ENCODE measurements around the gene KCNAB2. TPM values are rescaled to one million over a fixed set of nuclear protein-coding genes. Genes with fewer than 3 reads are reported as not detected.
"Not testable (repeated sequence)": the region's sequence is repeated elsewhere in the genome, so short reads cannot be mapped to it uniquely, and the experiment has no call there.

The KCNAB2 gene
- total RNA-seq, 1 donor from 2014 or later: 7.2 TPM

- Mint-ChIP-seq H3K4me1 (ENCODE audit: unreplicated experiment) (peaks cover 5% of the 10 kb centered on the region), H3K27ac (no peak overlapping the region), H3K27me3 (no peaks in the 10 kb centered on the region), H3K9me3 (no peaks in the 10 kb centered on the region), H3K36me3 (no peaks in the 10 kb centered on the region), H3K4me3 (no peak overlapping the region)
- TF ChIP-seq, protein P1, sequence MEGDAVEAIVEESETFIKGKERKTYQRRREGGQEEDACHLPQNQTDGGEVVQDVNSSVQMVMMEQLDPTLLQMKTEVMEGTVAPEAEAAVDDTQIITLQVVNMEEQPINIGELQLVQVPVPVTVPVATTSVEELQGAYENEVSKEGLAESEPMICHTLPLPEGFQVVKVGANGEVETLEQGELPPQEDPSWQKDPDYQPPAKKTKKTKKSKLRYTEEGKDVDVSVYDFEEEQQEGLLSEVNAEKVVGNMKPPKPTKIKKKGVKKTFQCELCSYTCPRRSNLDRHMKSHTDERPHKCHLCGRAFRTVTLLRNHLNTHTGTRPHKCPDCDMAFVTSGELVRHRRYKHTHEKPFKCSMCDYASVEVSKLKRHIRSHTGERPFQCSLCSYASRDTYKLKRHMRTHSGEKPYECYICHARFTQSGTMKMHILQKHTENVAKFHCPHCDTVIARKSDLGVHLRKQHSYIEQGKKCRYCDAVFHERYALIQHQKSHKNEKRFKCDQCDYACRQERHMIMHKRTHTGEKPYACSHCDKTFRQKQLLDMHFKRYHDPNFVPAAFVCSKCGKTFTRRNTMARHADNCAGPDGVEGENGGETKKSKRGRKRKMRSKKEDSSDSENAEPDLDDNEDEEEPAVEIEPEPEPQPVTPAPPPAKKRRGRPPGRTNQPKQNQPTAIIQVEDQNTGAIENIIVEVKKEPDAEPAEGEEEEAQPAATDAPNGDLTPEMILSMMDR (conservative IDR thresholded peaks at IDR 0.05): no peak
- DNase-seq (ENCODE audit: extremely low spot score, unreplicated experiment): no peak
Measured at GRCh38 chr1:6011946-6012258, 33.8 kb upstream of the KCNAB2 start.

- TF ChIP-seq, protein P1 (conservative IDR thresholded peaks at IDR 0.05): no peak
- H3K27ac Mint-ChIP-seq: no peak overlapping the region
Measured at GRCh38 chr1:6012529-6013318, 33.0 kb upstream of the KCNAB2 start.

GRCh38 chr1:6013491-6013890 lies 32.2 kb upstream of the KCNAB2 start:
- H3K27me3 Mint-ChIP-seq: no peaks in the 10 kb centered on the region
- DNase-seq (ENCODE audit: extremely low spot score, unreplicated experiment): no peak
- H3K4me1 Mint-ChIP-seq (ENCODE audit: unreplicated experiment): peaks cover 5% of the 10 kb centered on the region
- H3K4me3 Mint-ChIP-seq: no peak overlapping the region
- no peaks in the 10 kb centered on the region for H3K9me3 Mint-ChIP-seq
- no peaks in the 10 kb centered on the region for H3K36me3 Mint-ChIP-seq
- no peak overlapping the region for H3K27ac Mint-ChIP-seq
- TF ChIP-seq, protein P1 (conservative IDR thresholded peaks at IDR 0.05): no peak

More at GRCh38 chr1:6012529-6013318, 33.0 kb upstream of the KCNAB2 start:
- Mint-ChIP-seq H3K9me3 (no peaks in the 10 kb centered on the region), H3K4me3 (no peak overlapping the region), H3K27me3 (no peaks in the 10 kb centered on the region), H3K4me1 (ENCODE audit: unreplicated experiment) (peaks cover 5% of the 10 kb centered on the region), H3K36me3 (no peaks in the 10 kb centered on the region)
- no peak for DNase-seq (ENCODE audit: extremely low spot score, unreplicated experiment)

DNA sequence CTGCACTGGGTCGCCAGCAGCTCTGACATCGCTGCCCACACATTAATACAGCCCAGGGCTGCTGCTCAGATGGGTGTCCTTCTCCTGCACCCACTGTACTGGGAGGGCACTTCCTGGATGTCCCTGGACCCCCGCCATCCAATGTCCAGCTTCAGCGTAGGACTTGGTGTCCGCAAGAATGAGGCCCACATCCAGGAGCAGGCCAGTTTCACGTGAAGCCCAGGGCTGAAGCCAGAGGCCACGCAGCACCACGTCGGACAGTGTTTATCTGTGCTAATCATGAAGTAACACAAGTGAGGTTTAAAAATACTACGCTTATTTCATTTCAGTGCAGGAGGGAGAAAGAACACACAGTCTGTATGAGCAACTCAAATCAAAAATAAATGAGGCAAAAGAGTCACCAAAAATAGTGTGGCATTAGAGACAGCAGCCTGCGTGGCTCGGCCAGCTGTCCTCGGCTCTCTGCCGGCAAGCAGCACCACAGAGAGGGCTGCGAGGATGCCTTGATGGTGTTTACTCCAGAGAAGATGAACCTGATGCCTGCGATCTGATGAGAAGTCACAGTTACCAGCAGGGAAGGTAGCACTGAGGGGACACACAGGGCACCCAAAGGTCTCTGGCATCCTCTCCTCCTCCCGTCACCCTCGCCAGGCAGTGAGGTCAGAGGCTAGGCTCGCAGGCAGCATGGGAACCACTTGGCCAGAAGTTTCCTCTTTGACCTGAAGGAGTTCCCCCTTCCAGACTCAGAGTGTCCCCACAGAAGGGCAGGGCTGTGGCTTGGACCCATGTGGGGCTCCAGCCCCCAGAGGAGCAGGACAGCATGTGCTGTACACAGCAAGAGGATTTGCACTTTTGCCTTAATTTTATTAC lies 31.3 kb upstream of the KCNAB2 start:
- H3K27ac Mint-ChIP-seq: no peak overlapping the region
- no peaks in the 10 kb centered on the region for H3K9me3 Mint-ChIP-seq
- DNase-seq (ENCODE audit: extremely low spot score, unreplicated experiment): no peak
- H3K4me3 Mint-ChIP-seq: no peak overlapping the region
- no peaks in the 10 kb centered on the region for H3K27me3 Mint-ChIP-seq
- no peaks in the 10 kb centered on the region for H3K36me3 Mint-ChIP-seq
- TF ChIP-seq, protein P1 (conservative IDR thresholded peaks at IDR 0.05): no peak
- H3K4me1 Mint-ChIP-seq (ENCODE audit: unreplicated experiment): peaks cover 5% of the 10 kb centered on the region

DNA sequence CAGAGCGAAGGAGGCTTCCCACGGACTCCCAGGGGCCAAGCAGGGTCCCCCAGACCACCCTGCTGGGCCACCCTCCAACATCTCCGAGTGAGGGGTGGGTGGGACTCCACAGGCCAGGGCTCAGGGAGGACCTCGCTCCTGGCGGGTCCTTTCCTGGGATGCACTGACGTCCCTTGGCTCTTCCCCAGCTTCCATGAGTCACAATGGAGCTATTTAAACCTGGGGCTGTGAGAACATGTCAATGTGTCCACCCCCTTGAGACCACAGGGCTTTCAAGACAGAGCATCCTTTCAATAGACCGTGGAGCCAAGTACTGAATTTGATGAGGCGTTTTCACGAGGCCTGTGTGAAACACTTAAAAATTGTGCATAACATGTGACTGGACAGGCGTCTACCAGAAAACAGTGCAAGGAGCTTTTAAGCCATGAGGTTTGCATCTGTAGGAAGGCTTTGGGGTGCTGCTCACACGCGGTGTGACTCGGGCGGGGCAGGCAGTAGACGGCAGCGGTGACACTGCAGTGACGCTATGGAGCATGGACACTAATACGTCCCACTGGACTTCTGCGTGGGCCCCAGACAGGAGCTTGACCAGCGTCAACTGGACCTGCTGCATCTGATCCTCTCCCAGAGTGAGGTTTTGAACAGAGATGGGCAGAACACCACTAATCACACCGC lies 29.4 kb upstream of the KCNAB2 start:
- TF ChIP-seq, protein P1 (conservative IDR thresholded peaks at IDR 0.05): no peak
- Mint-ChIP-seq H3K27me3 (no peaks in the 10 kb centered on the region), H3K4me1 (ENCODE audit: unreplicated experiment) (no peaks in the 10 kb centered on the region), H3K36me3 (no peaks in the 10 kb centered on the region), H3K9me3 (no peaks in the 10 kb centered on the region), H3K4me3 (no peak overlapping the region), H3K27ac (no peak overlapping the region)
- no peak for DNase-seq (ENCODE audit: extremely low spot score, unreplicated experiment)

- not testable (repeated sequence) for H3K27me3 Mint-ChIP-seq, H3K4me3 Mint-ChIP-seq
Measured at GRCh38 chr1:6017654-6018053, 28.0 kb upstream of the KCNAB2 start.

More at GRCh38 chr1:6017654-6018053, 28.0 kb upstream of the KCNAB2 start:
- not testable (repeated sequence) for H3K4me1 Mint-ChIP-seq (ENCODE audit: unreplicated experiment); H3K9me3 Mint-ChIP-seq; DNase-seq (ENCODE audit: extremely low spot score, unreplicated experiment); H3K36me3 Mint-ChIP-seq; H3K27ac Mint-ChIP-seq

Measured in type B pancreatic cell (in vitro differentiated cells).